ENCODE results near the gene HTT. TPM values are rescaled to one million over a fixed set of nuclear protein-coding genes. Genes with fewer than 3 reads are reported as not detected.

HTT gene
- polyA plus RNA-seq, 3 donors = 1.8 to 27.1 (median 3.0) TPM

DNA sequence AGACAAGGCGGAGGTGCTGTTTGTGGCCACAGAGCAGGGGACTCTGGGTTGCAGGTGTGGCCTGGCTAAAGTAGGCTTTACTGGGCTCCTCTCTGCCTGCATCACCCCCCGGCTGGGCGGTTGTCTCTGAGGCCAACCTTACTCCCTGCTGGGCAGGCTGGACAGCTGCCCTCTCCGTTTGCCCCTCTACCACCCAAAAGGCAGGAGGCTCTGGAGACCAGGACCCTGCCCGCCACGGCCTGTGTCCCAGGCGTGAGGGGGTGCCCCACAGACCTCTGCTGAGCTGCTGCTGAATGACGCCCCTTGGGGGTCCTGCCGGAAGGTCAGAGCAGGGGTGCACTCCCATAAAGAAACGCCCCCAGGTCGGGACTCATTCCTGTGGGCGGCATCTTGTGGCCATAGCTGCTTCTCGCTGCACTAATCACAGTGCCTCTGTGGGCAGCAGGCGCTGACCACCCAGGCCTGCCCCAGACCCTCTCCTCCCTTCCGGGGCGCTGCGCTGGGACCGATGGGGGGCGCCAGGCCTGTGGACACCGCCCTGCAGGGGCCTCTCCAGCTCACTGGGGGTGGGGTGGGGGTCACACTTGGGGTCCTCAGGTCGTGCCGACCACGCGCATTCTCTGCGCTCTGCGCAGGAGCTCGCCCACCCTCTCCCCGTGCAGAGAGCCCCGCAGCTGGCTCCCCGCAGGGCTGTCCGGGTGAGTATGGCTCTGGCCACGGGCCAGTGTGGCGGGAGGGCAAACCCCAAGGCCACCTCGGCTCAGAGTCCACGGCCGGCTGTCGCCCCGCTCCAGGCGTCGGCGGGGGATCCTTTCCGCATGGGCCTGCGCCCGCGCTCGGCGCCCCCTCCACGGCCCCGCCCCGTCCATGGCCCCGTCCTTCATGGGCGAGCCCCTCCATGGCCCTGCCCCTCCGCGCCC lies 1.1 kb upstream of the HTT start:
- WGBS (ENCODE audit: insufficient coverage) = 15% methylated on average over 43 of the region's 54 CpGs
- H2AFZ ChIP-seq (ENCODE audit: insufficient read depth, low read depth, low read length, poor library complexity, severe bottlenecking) = peak overlapping the region; percentile 85
- peaks cover 26% of the 10 kb centered on the region for H4K20me1 ChIP-seq (ENCODE audit: insufficient read depth, low read length)
- peak overlapping the region in 1 of 2 donors; percentile 66 for H3K27ac ChIP-seq (ENCODE audit: low read depth in 1 of 2, low read length in 2 of 2)
- H3K9ac ChIP-seq (ENCODE audit: insufficient read depth, low read length, poor library complexity, severe bottlenecking) = peak overlapping the region; percentile 62
- no peaks in the 10 kb centered on the region for H3K36me3 ChIP-seq (replicated peaks in 1 of 2; ENCODE audit: control insufficient read depth in 1 of 2, insufficient read depth in 2 of 2, low read length in 2 of 2)
- H3K4me3 ChIP-seq (replicated peaks in 1 of 3; ENCODE audit: low read depth in 2 of 3, low read length in 3 of 3) = peak overlapping the region; percentile 48 to 80 (median 61)
- H3K36me3 Mint-ChIP-seq = peaks cover 0 to 3% of the 10 kb centered on the region in 2 donors
- H3K27ac Mint-ChIP-seq = peak overlapping the region in 1 of 7 donors; percentile 20
- H3K4me1 Mint-ChIP-seq = peaks cover 18% of the 10 kb centered on the region
- DNase-seq = peak in 1 of 3 donors; percentile 13
- intact Hi-C loops (cut with micrococcal nuclease) = loop anchor here (10.0 kb wide), 2 partner anchors 221 to 1489 kb away; partner anchors contain the start of gene RGS12 (in 1 of the 2)
- H3K9me3 Mint-ChIP-seq = no peaks in the 10 kb centered on the region
- no peak for TF ChIP-seq CTCF (IDR thresholded peaks at IDR 0.05)
- peaks cover 0 to 3% (median 0%) of the 10 kb centered on the region in 3 donors for H3K27me3 Mint-ChIP-seq (ENCODE audit: low read depth in 3 of 3)
- H3K4me1 ChIP-seq (ENCODE audit: control insufficient read depth in 1 of 2, insufficient read depth in 2 of 2, low read length in 2 of 2) = peaks cover 17 to 29% of the 10 kb centered on the region in 2 donors
- peaks cover 35% of the 10 kb centered on the region for H3K79me2 ChIP-seq (ENCODE audit: insufficient read depth, low read length)
- peak overlapping the region; percentile 81 for H3K4me2 ChIP-seq (replicated peaks; ENCODE audit: extremely low read depth, low read length, poor library complexity, severe bottlenecking)
- H3K27me3 ChIP-seq (ENCODE audit: control insufficient read depth in 2 of 2, insufficient read depth in 2 of 2, low read length in 2 of 2) = no peaks in the 10 kb centered on the region
- H3K9me3 ChIP-seq (replicated peaks in 1 of 2; ENCODE audit: control insufficient read depth in 1 of 2, insufficient read depth in 1 of 2, low read length in 2 of 2) = no peaks in the 10 kb centered on the region
- H3K4me3 Mint-ChIP-seq = peak overlapping the region; percentile 21 to 50

DNA sequence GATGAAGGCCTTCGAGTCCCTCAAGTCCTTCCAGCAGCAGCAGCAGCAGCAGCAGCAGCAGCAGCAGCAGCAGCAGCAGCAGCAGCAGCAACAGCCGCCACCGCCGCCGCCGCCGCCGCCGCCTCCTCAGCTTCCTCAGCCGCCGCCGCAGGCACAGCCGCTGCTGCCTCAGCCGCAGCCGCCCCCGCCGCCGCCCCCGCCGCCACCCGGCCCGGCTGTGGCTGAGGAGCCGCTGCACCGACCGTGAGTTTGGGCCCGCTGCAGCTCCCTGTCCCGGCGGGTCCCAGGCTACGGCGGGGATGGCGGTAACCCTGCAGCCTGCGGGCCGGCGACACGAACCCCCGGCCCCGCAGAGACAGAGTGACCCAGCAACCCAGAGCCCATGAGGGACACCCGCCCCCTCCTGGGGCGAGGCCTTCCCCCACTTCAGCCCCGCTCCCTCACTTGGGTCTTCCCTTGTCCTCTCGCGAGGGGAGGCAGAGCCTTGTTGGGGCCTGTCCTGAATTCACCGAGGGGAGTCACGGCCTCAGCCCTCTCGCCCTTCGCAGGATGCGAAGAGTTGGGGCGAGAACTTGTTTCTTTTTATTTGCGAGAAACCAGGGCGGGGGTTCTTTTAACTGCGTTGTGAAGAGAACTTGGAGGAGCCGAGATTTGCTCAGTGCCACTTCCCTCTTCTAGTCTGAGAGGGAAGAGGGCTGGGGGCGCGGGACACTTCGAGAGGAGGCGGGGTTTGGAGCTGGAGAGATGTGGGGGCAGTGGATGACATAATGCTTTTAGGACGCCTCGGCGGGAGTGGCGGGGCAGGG lies 568 bp downstream of the HTT start:
- H2AFZ ChIP-seq (ENCODE audit: insufficient read depth, low read depth, low read length, poor library complexity, severe bottlenecking) = peak overlapping the region; percentile 89
- Mint-ChIP-seq H3K36me3 (peaks cover 5 to 9% of the 10 kb centered on the region in 2 donors), H3K27me3 (ENCODE audit: low read depth in 3 of 3) (peaks cover 0 to 1% (median 0%) of the 10 kb centered on the region in 3 donors), H3K4me1 (peaks cover 30% of the 10 kb centered on the region), H3K27ac (peak overlapping the region; percentile 89 to 98 (median 96)), H3K4me3 (peak overlapping the region; percentile 92), H3K9me3 (no peaks in the 10 kb centered on the region)
- peaks cover 43% of the 10 kb centered on the region for H4K20me1 ChIP-seq (ENCODE audit: insufficient read depth, low read length)
- peak overlapping the region; percentile 92 for H3K9ac ChIP-seq (ENCODE audit: insufficient read depth, low read length, poor library complexity, severe bottlenecking)
- no peaks in the 10 kb centered on the region for H3K9me3 ChIP-seq (replicated peaks in 1 of 2; ENCODE audit: control insufficient read depth in 1 of 2, insufficient read depth in 1 of 2, low read length in 2 of 2)
- H3K27me3 ChIP-seq (ENCODE audit: control insufficient read depth in 2 of 2, insufficient read depth in 2 of 2, low read length in 2 of 2) = no peaks in the 10 kb centered on the region
- H3K4me3 ChIP-seq (replicated peaks in 1 of 3; ENCODE audit: low read depth in 2 of 3, low read length in 3 of 3) = peak overlapping the region; percentile 73 to 95 (median 89)
- TF ChIP-seq CTCF (IDR thresholded peaks at IDR 0.05) = no peak
- peaks cover 27 to 39% of the 10 kb centered on the region in 2 donors for H3K4me1 ChIP-seq (ENCODE audit: control insufficient read depth in 1 of 2, insufficient read depth in 2 of 2, low read length in 2 of 2)
- WGBS (ENCODE audit: insufficient coverage) = under 1% methylated on average over 48 of the region's 60 CpGs
- intact Hi-C loops (cut with micrococcal nuclease) = loop anchor here (10.0 kb wide), 2 partner anchors 220 to 1490 kb away; partner anchors contain the start of gene RGS12 (in 1 of the 2)
- no peaks in the 10 kb centered on the region for H3K36me3 ChIP-seq (replicated peaks in 1 of 2; ENCODE audit: control insufficient read depth in 1 of 2, insufficient read depth in 2 of 2, low read length in 2 of 2)
- H3K79me2 ChIP-seq (ENCODE audit: insufficient read depth, low read length) = peaks cover 50% of the 10 kb centered on the region
- H3K4me2 ChIP-seq (replicated peaks; ENCODE audit: extremely low read depth, low read length, poor library complexity, severe bottlenecking) = peak overlapping the region; percentile 87
- peak; percentile 64 to 76 (median 69) for DNase-seq
- peak overlapping the region; percentile 92 for H3K27ac ChIP-seq (ENCODE audit: low read depth in 1 of 2, low read length in 2 of 2)
